HG02870 (cell line): ENCODE measurements around the gene PRPF18.
A peak's percentile ranks its signal among the peaks of the same experiment; 100 is the strongest.

Experiments
- ATAC-seq: cut with Tn5 transposase; IDR thresholded peaks from one replicate; pipeline ENCODE4 v1.9.1; 2021; ENCODE audit warnings: mild to moderate bottlenecking, moderate library complexity; ENCODE audit not compliant: unreplicated experiment

The PRPF18 gene

GRCh38 chr10:13637303-13637856 is 50.6 kb downstream of the PRPF18 start:
- ATAC-seq, result peak; percentile 47

- ATAC-seq, result no peak
Observed at GRCh38 chr10:13637894-13638293, 51.1 kb downstream of the PRPF18 start.

- no peak for ATAC-seq
Observed at GRCh38 chr10:13642293-13642692, 55.5 kb downstream of the PRPF18 start.

- ATAC-seq, result no peak
Observed at GRCh38 chr10:13643016-13643415, 56.3 kb downstream of the PRPF18 start.

- no peak for ATAC-seq
Observed at GRCh38 chr10:13644866-13645265, 58.1 kb downstream of the PRPF18 start.

GRCh38 chr10:13648425-13648824 is 61.7 kb downstream of the PRPF18 start:
- ATAC-seq, result no peak

GRCh38 chr10:13649844-13650520 is 63.2 kb downstream of the PRPF18 start:
- ATAC-seq, result no peak

- ATAC-seq, result no peak
Observed at GRCh38 chr10:13650961-13651360, 64.2 kb downstream of the PRPF18 start.

- no peak for ATAC-seq
Observed at GRCh38 chr10:13651969-13652720, 65.4 kb downstream of the PRPF18 start.

- no peak for ATAC-seq
Observed at GRCh38 chr10:13652860-13653259, 66.1 kb downstream of the PRPF18 start.

GRCh38 chr10:13654118-13654830 is 67.5 kb downstream of the PRPF18 start:
- ATAC-seq, result no peak

GRCh38 chr10:13654846-13655245 is 68.1 kb downstream of the PRPF18 start:
- no peak for ATAC-seq

- ATAC-seq, result no peak
Observed at GRCh38 chr10:13656337-13657100, 69.8 kb downstream of the PRPF18 start.

- no peak for ATAC-seq
Observed at GRCh38 chr10:13657101-13657680, 70.4 kb downstream of the PRPF18 start.

GRCh38 chr10:13658264-13658663 is 71.5 kb downstream of the PRPF18 start:
- no peak for ATAC-seq

- no peak for ATAC-seq
Observed at GRCh38 chr10:13658871-13659685, 72.3 kb downstream of the PRPF18 start.

GRCh38 chr10:13659887-13660550 is 73.3 kb downstream of the PRPF18 start:
- no peak for ATAC-seq

- no peak for ATAC-seq
Observed at GRCh38 chr10:13660551-13660920, 73.8 kb downstream of the PRPF18 start.

GRCh38 chr10:13661256-13661655 is 74.5 kb downstream of the PRPF18 start:
- ATAC-seq, result no peak
